Measurements from ENCODE around the gene ATOH8.

GRCh38 chr2:85776672-85777071 is 22.9 kb downstream of the ATOH8 start:
- no peak for TF ChIP-seq EZH2 (IDR thresholded peaks at IDR 0.05)
- TF ChIP-seq FOXP2 (optimal IDR thresholded peaks at IDR 0.05; ENCODE audit: control extremely low read depth, extremely low read length, insufficient read depth): no peak
- no peak for TF ChIP-seq POLR2AphosphoS5 (IDR thresholded peaks at IDR 0.05; ENCODE audit: borderline replicate concordance, low read depth, low read length)

Data from SK-N-MC (cell line).